HUES64 (cell line): ENCODE results near the gene ANKRD11.
"Not testable (repeated sequence)": the region's sequence is repeated elsewhere in the genome, so short reads cannot be mapped to it uniquely, and the experiment has no call there.

ENCODE experiments used
- H3K27ac ChIP-seq: 2 replicates; pipeline ENCODE4 v1.7.0; 2013; ENCODE audit warnings: low read depth, low read length, inconsistent platforms
- H3K27me3 ChIP-seq: 2 replicates; pipeline ENCODE4 v1.6.1; 2013; ENCODE audit warnings: mild to moderate bottlenecking, low read length; ENCODE audit not compliant: insufficient read depth
- H3K36me3 ChIP-seq: 2 replicates; pipeline ENCODE4 v1.6.1; 2013; ENCODE audit warnings: mild to moderate bottlenecking, low read length; ENCODE audit not compliant: insufficient read depth
- H3K4me1 ChIP-seq: 2 replicates; pipeline ENCODE4 v1.6.1; 2013; ENCODE audit warnings: mild to moderate bottlenecking, low read length, moderate library complexity; ENCODE audit not compliant: insufficient read depth
- H3K4me3 ChIP-seq: 2 replicates; pipeline ENCODE4 v1.5.1; 2013; ENCODE audit warnings: mild to moderate bottlenecking, low read length, moderate library complexity
- H3K9ac ChIP-seq: 2 replicates; pipeline ENCODE4 v1.6.1; 2013; ENCODE audit warnings: mild to moderate bottlenecking, low read depth, low read length
- H3K9me3 ChIP-seq: 2 replicates; pipeline ENCODE4 v1.6.1; 2013; ENCODE audit warnings: low read depth, low read length; ENCODE audit not compliant: insufficient read depth
- WGBS: fragments of 150-250, 120-280 bp; methylation state at CpG from one replicate; pipeline ENCODE4 v1.1.7; 2013; ENCODE audit warnings: missing lambda C conversion rate; 5-methylcytosine and 5-hydroxymethylcytosine counted together

The ANKRD11 gene

GRCh38 chr16:89422905-89423630 is 67.3 kb downstream of the ANKRD11 start:
- Histone ChIP-seq H3K4me3 (no peak overlapping the region), H3K9ac (no peak overlapping the region), H3K4me1 (peaks cover 35% of the 10 kb centered on the region), H3K9me3 (no peaks in the 10 kb centered on the region), H3K36me3 (0 out of 2 replicates have a peak, but pooled peaks cover 5% of the 10 kb centered on the region), H3K27ac (no peak overlapping the region), H3K27me3 (no peaks in the 10 kb centered on the region)
- WGBS: 79% methylated on average over 16 of the region's 16 CpGs

GRCh38 chr16:89422527-89422904 is 67.8 kb downstream of the ANKRD11 start:
- 96% methylated on average over 12 of the region's 12 CpGs for WGBS
- H3K27me3 ChIP-seq: no peaks in the 10 kb centered on the region
- H3K4me3 ChIP-seq: no peak overlapping the region
- 0 out of 2 replicates have a peak, but pooled peaks cover 6% of the 10 kb centered on the region for H3K36me3 ChIP-seq
- peaks cover 35% of the 10 kb centered on the region for H3K4me1 ChIP-seq
- no peak overlapping the region for H3K9ac ChIP-seq
- H3K9me3 ChIP-seq: no peaks in the 10 kb centered on the region
- no peak overlapping the region for H3K27ac ChIP-seq

- H3K27me3 ChIP-seq, H3K9ac ChIP-seq, H3K27ac ChIP-seq, H3K4me3 ChIP-seq, H3K36me3 ChIP-seq, H3K9me3 ChIP-seq: not testable (repeated sequence)
- peaks cover 27% of the 10 kb centered on the region for H3K4me1 ChIP-seq
- 88% methylated on average over 8 of the region's 23 CpGs for WGBS
These were observed 69.1 kb downstream of the ANKRD11 start for GRCh38 chr16:89421300-89421699.

- 94% methylated on average over 11 of the region's 11 CpGs for WGBS
These were observed 70.2 kb downstream of the ANKRD11 start for GRCh38 chr16:89420204-89420603.

GRCh38 chr16:89418352-89418751 is 72.0 kb downstream of the ANKRD11 start:
- Histone ChIP-seq H3K36me3 (0 out of 2 replicates have a peak, but pooled peaks cover 7% of the 10 kb centered on the region), H3K9me3 (no peaks in the 10 kb centered on the region), H3K27ac (no peak overlapping the region), H3K27me3 (no peaks in the 10 kb centered on the region), H3K4me1 (peaks cover 14% of the 10 kb centered on the region), H3K9ac (no peak overlapping the region), H3K4me3 (no peak overlapping the region)
- WGBS: 97% methylated on average over 7 of the region's 7 CpGs

More at GRCh38 chr16:89420204-89420603, 70.2 kb downstream of the ANKRD11 start:
- 0 out of 2 replicates have a peak, but pooled peaks cover 7% of the 10 kb centered on the region for H3K36me3 ChIP-seq
- no peaks in the 10 kb centered on the region for H3K9me3 ChIP-seq
- no peak overlapping the region for H3K9ac ChIP-seq
- peaks cover 18% of the 10 kb centered on the region for H3K4me1 ChIP-seq
- H3K27ac ChIP-seq: no peak overlapping the region
- H3K4me3 ChIP-seq: no peak overlapping the region
- H3K27me3 ChIP-seq: no peaks in the 10 kb centered on the region

- Histone ChIP-seq H3K9ac (no peak overlapping the region), H3K27ac (no peak overlapping the region; the same call in 1 of the 2 replicates), H3K4me3 (no peak overlapping the region), H3K27me3 (no peaks in the 10 kb centered on the region), H3K9me3 (no peaks in the 10 kb centered on the region), H3K36me3 (0 out of 2 replicates have a peak, but pooled peaks cover 7% of the 10 kb centered on the region), H3K4me1 (peaks cover 21% of the 10 kb centered on the region)
- WGBS: 93% methylated on average over 7 of the region's 7 CpGs
These were observed 73.0 kb downstream of the ANKRD11 start for GRCh38 chr16:89417352-89417751.

GRCh38 chr16:89413811-89414585 is 76.4 kb downstream of the ANKRD11 start:
- H3K4me3 ChIP-seq: no peak overlapping the region
- H3K27ac ChIP-seq: no peak overlapping the region
- no peaks in the 10 kb centered on the region for H3K27me3 ChIP-seq
- H3K9me3 ChIP-seq: no peaks in the 10 kb centered on the region
- H3K4me1 ChIP-seq: peaks cover 35% of the 10 kb centered on the region
- H3K36me3 ChIP-seq: 0 out of 2 replicates have a peak, but pooled peaks cover 7% of the 10 kb centered on the region
- H3K9ac ChIP-seq: no peak overlapping the region
- 92% methylated on average over 20 of the region's 20 CpGs for WGBS

GRCh38 chr16:89412811-89413210 is 77.5 kb downstream of the ANKRD11 start:
- no peaks in the 10 kb centered on the region for H3K9me3 ChIP-seq
- H3K4me1 ChIP-seq: peaks cover 45% of the 10 kb centered on the region
- H3K4me3 ChIP-seq: no peak overlapping the region
- no peaks in the 10 kb centered on the region for H3K27me3 ChIP-seq
- H3K9ac ChIP-seq: no peak overlapping the region
- no peak overlapping the region for H3K27ac ChIP-seq
- 70% methylated on average over 2 of the region's 4 CpGs for WGBS
- H3K36me3 ChIP-seq: 0 out of 2 replicates have a peak, but pooled peaks cover 5% of the 10 kb centered on the region

- Histone ChIP-seq H3K27me3 (no peaks in the 10 kb centered on the region), H3K4me1 (peaks cover 57% of the 10 kb centered on the region), H3K27ac (no peak overlapping the region; the same call in 1 of the 2 replicates), H3K9me3 (no peaks in the 10 kb centered on the region), H3K4me3 (no peak overlapping the region), H3K36me3 (no peaks in the 10 kb centered on the region), H3K9ac (no peak overlapping the region)
- 94% methylated on average over 10 of the region's 10 CpGs for WGBS
These were observed 79.0 kb downstream of the ANKRD11 start for GRCh38 chr16:89411335-89411850.

GRCh38 chr16:89410794-89411309 is 79.5 kb downstream of the ANKRD11 start:
- Histone ChIP-seq H3K9me3 (no peaks in the 10 kb centered on the region), H3K4me3 (no peak overlapping the region), H3K27me3 (no peaks in the 10 kb centered on the region), H3K9ac (no peak overlapping the region), H3K27ac (no peak overlapping the region; the same call in 1 of the 2 replicates), H3K4me1 (peaks cover 63% of the 10 kb centered on the region), H3K36me3 (no peaks in the 10 kb centered on the region)
- 89% methylated on average over 11 of the region's 11 CpGs for WGBS

- H3K4me1 ChIP-seq: peaks cover 66% of the 10 kb centered on the region
- H3K9ac ChIP-seq: no peak overlapping the region
- H3K9me3 ChIP-seq: no peaks in the 10 kb centered on the region
- WGBS: 86% methylated on average over 6 of the region's 6 CpGs
- no peaks in the 10 kb centered on the region for H3K27me3 ChIP-seq
- H3K27ac ChIP-seq: no peak overlapping the region
- no peaks in the 10 kb centered on the region for H3K36me3 ChIP-seq
- H3K4me3 ChIP-seq: no peak overlapping the region
These were observed 80.0 kb downstream of the ANKRD11 start for GRCh38 chr16:89410322-89410721.
